Fibroblast of lung (primary cell): Measurements from ENCODE around the gene AFG3L2.

Experiments used
- CTCF ChIP-seq, 2 donors: IDR thresholded peaks in 1 of 2; conservative IDR thresholded peaks in 1 of 2; 1 replicate in 1 of 2; 2 replicates in 1 of 2; pipeline ENCODE4 v1.5.1; 2011 to 2012; ENCODE audit warnings: low read length in 2 of 2, control low read depth in 1 of 2, inconsistent platforms in 1 of 2, low read depth in 1 of 2, mild to moderate bottlenecking in 1 of 2
- EZH2 ChIP-seq: IDR thresholded peaks from 2 replicates; pipeline ENCODE4 v1.5.1; 2012; ENCODE audit warnings: low read length, control low read depth, mild to moderate bottlenecking; ENCODE audit errors: missing control alignments

GRCh38 chr18:12403601-12404506 is 26.8 kb upstream of the AFG3L2 start:
- no peak for TF ChIP-seq EZH2
- no peak for TF ChIP-seq CTCF (conservative IDR thresholded peaks at IDR 0.05 in 1 of 2, IDR thresholded peaks at IDR 0.05 in 1 of 2; ENCODE audit: low read depth in 1 of 2, low read length in 2 of 2)
